GM19438 (cell line): ENCODE measurements around the gene FEM1C.

ENCODE experiments used
- ATAC-seq: cut with Tn5 transposase; IDR thresholded peaks from one replicate; pipeline ENCODE4 v1.9.1; 2021; ENCODE audit warnings: low read depth; ENCODE audit not compliant: unreplicated experiment

FEM1C gene

DNA sequence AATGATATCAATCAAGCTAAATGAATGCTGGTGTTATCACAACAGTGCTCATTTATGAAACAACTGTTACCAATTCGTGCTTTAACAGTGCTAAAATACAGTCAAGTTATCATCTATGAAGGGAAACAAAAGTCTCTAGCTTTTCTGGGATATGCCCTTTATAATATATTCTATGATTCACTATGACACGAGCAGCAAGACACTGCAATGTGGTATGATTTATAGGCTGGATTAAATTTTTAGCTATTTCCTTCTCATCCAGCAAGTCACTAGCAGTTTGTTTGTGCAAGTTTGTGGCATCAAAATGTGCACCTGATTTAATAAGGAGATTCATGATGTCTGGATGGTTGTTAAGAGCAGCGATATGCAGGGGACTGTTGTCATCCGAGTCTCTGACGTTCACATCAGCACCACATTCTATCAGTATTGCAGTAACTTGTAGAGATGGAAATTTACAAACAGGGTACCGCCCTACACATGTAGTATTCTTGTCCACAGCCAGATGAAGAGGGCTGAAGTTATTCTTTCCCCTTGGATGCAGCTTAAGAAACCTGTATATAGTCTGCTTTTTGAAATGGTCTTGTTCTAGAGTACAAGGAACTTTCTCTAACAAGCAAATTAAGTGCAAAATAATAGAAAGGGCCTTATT lies 20.3 kb downstream of the FEM1C start:
- ATAC-seq = no peak

DNA sequence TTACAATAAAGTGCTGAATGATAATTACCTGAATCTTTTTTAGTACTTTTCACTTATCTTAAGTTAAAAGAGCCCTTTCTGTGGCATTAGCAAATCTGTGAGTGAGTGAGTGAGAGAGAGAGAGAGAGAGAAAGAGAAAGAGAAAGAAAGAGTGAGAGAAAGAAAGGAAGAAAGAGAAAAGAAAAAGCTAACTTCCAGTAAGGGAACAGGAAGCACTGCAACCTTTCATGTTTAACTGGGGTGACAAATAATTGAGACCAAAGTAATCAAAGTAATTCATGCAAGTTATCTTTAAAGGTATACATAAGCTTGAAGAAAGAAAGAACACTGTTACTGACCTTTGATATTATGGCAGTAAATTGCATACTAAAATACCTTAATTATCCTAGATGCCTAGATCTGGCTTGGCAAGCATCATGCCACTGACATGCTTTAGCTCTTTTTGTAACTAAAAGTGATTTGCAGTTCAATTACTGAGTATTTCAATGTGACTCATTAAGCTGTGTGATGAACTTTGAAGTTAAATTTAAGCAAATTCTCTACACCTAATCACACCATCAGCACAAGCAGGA lies 21.7 kb downstream of the FEM1C start:
- ATAC-seq = no peak

DNA sequence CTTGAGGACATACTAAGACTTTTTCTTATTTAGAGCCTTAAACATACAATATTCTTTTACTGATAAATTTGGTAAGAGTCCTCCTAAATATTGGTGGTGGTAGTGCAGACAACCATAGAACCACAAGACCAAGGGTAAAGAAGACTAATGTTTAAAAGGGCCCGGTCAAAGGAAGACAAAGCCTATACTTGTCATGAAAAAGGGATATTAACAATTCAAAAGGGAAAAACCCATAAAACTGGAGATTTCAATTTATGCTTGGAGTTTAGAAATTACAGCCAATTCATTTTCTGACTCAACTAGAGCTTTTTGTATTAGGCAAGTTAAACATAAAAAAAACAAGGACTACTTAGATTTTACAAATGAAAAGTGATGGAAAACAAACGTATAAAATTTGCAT lies 24.4 kb downstream of the FEM1C start:
- no peak for ATAC-seq

DNA sequence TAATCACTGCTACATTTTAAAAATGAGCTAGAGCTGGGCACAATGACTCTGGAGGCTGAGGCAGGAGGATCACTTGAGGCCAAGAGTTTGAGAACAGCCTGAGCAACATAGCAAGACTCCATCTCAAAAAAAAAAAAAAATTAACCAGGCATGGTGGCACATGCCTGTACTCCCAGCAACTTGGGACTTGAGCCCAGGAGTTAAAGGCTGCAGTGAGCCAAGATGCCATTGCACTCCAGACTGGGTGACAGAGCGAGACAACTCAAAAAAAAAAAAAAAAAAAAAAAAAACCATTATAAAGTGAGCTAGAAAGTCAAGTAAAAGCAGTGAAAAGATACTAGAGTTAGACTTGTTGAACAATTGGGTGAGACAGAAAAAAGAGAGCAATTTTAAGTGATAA lies 28.2 kb downstream of the FEM1C start:
- no peak for ATAC-seq

DNA sequence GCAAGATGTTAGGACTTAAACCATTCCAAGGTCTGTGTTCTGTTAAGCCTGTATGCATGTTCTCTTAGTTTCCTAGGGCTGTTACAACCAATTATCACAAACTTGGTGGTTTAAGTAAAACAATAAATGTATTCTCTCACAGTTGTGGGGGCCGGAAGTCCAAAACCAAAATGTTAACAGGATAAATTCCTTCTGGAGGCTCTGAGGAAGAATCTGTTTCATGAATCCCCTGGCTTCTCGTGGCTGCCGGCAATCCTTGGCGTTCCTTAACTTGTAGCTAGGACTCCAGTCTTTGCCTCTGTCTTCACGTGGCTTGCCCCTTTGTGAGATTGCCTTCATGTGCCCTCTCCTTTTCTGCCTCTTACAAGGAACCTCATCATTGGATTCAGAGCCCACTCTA lies 30.4 kb downstream of the FEM1C start:
- no peak for ATAC-seq

DNA sequence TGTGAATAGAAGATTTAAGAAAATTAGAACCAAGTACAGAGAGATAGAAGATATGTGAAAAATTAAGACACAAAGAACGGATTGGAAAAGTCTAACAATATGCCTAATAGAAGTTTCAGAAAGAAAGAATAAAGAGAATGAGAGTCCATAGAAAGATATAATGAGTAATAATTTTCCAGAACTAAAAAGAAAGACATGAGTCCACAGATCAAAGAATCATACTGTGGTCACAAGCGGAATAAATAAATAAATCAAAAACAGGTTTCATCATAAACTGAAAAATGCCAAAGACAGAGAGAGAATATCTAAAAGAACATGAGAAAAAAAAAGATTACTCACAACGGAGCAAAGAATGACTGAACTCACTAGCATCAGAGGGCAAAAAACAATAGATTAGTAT lies 32.9 kb downstream of the FEM1C start:
- ATAC-seq = no peak

DNA sequence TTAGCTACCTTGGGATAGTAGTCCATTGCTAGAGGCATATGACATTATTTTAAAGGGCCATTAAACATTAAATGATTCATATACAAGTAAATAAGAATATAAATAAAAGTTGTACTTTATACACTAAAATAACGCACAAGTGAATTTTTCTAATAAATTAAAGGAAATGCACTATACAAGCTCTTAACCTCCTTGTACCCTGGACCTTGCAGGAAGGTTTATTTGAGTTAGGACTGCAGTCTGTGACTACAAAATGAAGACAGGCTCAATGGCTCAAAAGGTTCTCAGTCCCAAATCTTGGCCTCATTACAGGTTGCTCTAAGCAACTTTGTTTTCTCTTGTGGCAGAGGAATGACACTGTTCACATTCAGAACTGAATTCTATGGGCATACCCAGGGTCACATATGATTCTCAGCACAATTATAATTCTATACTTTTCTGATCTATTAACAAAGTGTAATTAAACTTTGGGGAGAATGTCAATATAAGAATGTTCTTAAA lies 34.4 kb downstream of the FEM1C start:
- no peak for ATAC-seq

DNA sequence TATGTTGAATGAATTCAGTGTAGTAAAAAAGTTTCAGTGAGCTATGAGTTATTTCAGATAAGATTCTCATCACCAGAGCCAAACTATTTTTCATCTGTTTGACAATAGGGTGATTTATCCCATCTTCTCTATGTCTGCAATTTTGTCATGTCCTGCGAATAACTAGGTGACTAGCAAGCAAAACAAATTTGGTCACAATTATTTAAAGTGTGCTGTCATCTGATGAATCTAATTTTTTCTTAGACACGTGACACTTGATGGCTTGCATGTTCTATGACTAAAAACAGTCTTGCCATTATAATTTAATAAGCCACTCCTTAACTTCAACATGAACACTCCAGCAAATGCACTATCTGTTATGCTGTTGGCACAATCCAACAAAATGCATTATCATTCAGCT lies 35.0 kb downstream of the FEM1C start:
- no peak for ATAC-seq

DNA sequence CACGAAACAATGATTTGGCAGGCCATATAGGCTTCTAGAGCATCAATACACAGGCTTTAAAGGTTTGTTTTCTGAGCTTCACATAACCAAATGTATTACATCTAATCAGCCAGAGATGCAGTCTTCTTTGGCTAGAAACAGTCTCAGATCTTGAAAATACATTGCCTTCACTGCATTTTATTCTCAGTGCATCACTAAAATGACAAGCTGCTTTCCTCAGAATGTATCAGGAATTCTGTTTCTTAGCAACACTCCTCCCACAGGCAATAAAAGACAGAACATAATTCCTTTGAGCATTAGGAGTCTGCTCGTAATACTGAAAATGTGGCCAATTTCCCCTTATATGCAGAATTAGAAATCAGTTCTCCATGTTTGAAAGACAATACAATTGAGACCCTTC lies 36.9 kb downstream of the FEM1C start:
- ATAC-seq = no peak

DNA sequence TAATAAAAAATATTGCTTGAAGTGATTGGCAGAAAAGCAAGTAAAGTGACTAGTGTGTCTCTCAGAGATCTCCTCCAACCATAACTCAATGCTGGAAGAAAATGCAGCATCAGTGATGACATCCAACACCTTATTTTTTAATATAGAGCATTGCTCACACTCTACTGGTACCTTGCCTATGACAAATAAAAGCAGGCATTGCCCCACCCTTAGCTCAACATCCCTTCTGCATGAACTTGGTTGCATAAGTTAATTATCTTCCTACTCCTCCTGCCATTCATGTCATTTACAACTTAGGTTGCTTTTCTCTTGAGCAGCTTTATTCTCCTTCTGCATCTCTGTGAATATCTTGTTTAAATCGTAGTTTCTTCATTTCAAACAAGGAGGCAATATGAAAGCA lies 41.2 kb downstream of the FEM1C start:
- ATAC-seq = no peak

DNA sequence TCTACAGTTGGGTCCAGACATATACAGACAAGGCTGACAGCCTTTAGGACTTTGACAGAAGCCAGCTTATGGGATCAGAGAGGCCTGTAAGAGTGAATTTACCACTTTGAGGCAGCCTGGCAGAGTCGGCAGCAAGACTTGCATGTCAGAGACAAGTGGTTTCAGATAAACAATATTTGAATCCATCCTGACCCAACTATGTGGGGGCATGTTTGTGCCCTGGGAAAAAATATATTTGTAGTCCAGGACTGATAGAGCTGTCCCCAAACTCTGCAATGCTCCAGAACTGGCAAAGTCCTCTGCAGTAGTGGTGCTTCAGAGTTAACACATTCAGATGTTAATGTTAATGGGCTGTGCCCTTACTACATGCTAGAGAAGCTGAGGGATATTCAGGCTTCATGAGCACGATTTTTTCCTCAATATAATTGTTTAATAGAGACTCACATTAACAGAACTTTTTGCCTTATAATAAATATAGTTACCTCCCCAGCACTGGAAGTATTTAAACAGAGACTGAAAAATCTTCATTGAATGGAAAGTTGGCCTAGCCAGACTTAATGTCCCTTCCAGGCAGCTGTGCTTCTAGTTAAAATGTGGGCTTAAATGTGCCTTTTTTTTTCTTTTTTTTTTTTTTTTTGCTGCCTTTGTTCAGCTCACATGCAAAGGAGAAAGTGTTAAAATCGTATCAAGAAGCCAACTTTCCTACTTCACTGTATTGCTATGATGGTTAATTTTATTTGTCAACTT lies 42.9 kb downstream of the FEM1C start:
- no peak for ATAC-seq

DNA sequence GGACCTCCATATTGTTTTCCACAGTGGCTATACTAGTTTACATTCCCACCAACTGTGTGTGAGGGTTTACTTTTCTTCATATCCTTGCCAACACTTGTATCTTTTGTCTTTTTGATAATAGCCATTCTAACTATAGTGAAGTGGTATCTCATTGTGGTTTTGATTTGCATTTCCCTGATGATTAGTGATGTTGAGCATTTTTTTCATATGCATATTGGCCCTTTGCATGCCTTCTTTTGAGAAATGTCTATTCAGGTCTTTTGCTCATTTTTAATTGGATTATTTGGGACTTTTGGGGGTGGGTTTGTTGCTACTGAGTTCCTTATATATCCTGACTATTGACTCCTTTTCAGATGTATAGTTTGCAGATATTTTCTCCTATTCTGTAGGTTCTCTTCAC lies 44.4 kb downstream of the FEM1C start:
- no peak for ATAC-seq

DNA sequence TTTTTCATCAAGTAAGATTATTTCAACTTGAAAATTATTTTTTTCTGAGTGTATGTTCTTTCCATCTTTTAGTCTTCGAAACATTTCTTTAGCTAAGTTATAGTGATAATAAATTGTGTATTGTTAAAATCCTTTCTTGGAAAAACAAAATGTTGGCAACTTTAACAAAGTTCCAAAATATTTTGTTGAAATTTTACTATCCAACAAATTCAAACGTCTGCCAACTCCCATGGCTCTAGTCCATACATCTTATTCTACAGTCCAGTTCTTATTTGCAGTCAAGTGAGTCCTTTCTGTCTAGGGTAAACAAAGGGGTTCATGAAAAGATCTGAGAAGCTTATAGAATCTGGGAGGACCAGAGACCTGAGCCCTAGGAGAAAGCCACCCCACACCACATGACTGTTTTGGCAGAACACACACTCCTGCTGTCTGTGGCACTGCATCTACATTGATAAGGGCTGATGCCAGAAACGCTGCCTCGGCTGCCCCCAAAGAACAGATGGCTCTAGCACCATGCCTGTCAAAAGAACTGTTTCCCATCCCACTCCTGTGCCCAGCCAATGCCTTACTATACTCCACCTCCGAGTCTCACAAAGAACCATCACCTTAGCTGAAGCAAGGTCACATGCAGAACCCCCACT lies 47.5 kb downstream of the FEM1C start:
- ATAC-seq = no peak

DNA sequence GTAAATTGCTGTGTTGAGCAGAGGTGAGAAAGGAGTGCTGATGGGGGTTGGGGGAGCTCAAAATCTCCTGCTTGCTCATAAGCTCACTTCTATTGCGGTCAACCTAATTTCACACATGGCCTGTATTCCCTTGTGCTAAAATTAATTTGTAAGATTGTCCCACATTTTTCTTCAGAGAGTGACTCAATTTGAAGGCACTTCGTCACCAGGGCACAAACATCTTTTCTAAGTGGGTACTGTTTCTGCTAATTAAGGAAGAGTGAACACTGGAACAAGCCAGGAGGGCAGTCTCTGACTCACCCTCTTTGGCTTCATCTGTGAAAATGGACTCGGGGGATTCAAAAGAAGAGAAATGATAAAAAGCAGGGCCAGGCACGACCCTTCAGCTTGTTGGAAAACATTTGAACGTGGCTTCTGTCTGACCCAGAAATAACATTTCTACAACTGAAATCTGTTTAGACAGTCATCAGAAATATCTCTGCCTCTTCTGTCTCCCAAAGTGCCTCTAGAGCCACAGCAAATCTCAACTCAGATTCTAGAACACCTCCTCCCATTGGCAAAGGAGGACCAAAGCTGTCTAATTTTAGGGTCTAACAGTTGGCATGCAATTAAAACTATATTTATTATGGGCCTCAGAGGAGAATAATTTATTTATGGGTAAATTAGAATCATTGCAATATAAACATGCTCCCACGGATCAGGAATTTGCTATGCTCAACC lies 49.8 kb downstream of the FEM1C start:
- no peak for ATAC-seq

DNA sequence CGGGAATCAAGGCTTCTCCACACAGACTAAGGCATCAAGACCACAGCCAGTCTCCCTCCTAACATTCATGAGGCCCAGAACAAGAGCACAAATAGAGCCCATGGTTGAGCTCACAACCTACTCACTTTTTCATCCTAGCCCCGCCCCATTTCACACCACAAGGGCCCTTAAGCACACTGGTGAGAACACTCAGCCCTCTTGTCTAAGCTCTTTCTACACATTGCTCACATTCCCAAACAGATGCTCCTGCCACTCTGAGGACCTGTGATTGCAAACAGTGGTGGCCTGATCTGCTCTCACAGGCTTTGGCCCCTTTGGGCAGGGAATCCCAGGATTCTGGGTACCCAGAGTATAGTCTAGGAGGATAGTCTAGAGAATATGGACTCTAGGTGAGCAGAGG lies 54.0 kb downstream of the FEM1C start:
- no peak for ATAC-seq

DNA sequence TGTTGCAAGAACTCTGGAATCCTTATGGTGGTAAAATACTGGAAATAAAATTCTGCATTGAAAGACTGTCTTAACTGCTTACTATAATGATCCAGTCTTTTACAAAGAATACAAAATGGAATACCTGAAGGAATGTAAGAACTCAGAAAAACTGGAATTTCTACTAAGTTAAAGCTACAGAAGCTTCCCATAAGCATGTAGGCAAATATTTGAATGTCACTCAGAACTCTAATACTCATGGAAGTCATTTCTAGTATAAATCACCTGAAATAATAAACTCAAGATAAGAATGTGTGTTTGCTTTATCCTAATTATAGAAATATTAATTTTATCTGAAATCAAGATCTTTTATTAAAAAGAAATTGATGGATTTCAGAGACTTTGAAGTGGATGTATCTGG lies 54.8 kb downstream of the FEM1C start:
- no peak for ATAC-seq

DNA sequence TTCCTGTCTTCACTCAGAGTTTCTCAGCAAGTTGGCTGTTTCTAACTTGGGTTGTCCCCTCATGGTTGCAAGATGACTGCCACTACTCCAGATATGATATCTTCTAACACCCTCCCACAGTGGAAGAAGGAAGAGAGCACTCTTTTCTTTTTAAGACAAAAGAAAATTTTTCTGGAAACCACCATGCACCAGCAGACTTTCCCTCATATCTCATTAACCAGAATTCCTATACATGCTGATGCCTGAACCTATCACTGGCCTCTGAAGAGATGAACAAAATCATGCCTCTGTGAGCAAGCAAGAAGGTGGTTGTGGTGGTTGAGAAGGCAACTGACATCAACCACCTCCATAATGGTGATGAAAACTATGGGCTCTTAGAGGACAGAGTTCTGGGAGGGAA lies 56.8 kb downstream of the FEM1C start:
- no peak for ATAC-seq

DNA sequence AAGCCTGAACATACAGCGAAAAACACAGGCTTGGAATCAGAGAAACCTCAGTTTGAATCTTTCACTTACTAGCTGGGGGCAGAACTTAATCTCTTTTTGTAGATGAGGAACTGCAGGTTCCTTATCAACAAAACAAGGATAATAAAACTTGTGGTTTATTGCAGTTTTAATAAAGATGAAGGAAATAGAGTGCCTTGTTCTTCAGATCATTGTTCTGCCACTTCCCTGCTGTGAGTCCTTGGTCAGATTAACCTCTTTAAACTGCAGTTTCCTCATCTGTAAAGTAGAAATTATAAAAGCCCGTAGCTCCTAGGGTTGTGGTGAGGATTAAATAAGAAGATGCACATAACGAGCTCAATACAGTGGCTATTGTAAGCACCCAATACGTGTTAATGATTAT lies 57.4 kb downstream of the FEM1C start:
- no peak for ATAC-seq

DNA sequence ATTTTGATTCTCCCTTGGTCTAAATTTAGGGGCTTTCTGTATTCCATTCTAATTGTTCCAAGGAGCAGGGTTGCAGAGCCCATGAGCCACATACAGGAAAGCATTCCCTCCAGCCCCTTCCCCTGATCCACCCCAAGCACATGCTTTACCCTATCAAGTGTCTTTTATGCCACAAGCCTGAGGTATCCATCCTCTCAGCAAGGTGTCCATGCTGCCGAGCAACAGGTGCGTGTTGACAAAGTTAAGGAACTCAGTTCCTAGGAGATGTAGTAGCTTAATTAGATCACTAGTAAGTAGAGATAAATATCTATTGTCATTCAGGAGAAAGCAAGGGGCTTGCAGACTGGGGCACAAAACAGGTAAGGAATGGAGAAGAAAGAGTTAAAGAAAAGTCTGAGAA lies 57.8 kb downstream of the FEM1C start:
- no peak for ATAC-seq

DNA sequence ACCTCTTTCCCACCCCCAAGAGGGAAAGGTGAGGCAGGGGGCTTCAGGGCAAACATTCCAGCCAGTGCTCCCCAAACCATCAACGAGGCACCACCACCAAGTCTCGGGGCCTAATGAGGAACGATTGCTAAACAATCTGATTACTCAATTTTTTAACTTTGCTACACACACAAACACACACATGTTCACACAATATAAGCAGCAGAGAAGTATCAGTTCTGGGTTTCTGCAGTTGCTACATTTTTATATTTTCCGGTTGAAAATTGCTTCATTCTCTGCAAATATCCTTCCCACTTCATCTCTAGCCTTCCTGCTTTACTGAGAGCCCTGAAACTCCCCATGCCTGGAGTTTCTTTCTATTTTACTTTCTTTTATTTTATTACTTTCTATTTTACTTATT lies 60.2 kb downstream of the FEM1C start:
- no peak for ATAC-seq

DNA sequence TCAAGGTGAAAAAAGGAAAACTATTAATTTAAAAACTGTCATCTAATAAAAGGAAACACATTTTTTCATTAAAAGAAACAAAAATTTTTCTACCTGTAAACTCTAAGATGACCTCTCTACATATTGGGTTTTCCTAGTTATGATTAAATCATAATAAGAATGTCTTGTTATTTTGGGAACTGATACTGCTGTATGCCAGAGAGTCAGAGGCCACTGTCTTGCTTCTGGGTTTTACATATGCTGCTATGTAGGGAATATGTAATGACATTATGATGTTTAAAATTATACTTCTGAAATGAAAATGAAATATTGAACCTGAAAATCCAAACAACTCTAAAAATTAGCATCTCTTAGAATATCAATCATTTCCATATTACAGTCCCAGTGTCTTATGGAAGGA lies 63.7 kb downstream of the FEM1C start:
- no peak for ATAC-seq
